Neural progenitor cell (in vitro differentiated cells): ENCODE results near the gene LRRC8B.

Experiments used
- EZH2 ChIP-seq: fragments of 200-600 bp; sonication (generic); IDR thresholded peaks from 2 replicates; pipeline ENCODE4 v1.6.1; 2017; ENCODE audit warnings: antibody characterized with exemption, mild to moderate bottlenecking, moderate library complexity
- TF ChIP-seq, protein P1 (sequence below): fragments of 200-600 bp; sonication (generic); IDR thresholded peaks from 2 replicates; pipeline ENCODE4 v1.5.1; 2017; ENCODE audit warnings: antibody characterized with exemption, mild to moderate bottlenecking

DNA sequence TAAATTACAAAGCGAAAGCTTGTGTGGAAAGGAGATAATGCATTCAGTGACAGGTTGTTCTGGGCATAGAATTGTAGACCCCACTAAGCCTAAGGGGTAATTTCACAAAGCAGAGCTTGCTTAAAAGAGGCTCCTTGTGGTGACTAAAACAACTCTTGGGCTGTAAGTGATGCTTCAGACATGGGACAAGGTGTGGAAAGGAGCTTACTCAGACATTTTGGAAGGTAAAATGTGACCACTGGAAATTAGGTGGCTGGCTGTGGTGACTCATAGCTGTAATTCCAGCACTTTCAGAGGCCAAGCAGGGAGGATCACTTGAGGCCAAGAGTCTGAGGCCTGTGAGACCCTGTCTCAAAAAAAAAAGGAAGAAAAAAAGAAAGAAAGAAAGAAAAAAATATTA is 57.2 kb downstream of the LRRC8B start:
- TF ChIP-seq, protein P1, sequence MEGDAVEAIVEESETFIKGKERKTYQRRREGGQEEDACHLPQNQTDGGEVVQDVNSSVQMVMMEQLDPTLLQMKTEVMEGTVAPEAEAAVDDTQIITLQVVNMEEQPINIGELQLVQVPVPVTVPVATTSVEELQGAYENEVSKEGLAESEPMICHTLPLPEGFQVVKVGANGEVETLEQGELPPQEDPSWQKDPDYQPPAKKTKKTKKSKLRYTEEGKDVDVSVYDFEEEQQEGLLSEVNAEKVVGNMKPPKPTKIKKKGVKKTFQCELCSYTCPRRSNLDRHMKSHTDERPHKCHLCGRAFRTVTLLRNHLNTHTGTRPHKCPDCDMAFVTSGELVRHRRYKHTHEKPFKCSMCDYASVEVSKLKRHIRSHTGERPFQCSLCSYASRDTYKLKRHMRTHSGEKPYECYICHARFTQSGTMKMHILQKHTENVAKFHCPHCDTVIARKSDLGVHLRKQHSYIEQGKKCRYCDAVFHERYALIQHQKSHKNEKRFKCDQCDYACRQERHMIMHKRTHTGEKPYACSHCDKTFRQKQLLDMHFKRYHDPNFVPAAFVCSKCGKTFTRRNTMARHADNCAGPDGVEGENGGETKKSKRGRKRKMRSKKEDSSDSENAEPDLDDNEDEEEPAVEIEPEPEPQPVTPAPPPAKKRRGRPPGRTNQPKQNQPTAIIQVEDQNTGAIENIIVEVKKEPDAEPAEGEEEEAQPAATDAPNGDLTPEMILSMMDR, result no peak
- TF ChIP-seq EZH2, result no peak
